IMR-90 (cell line): ENCODE results near the gene SECISBP2.
"Not testable (repeated sequence)": the region's sequence is repeated elsewhere in the genome, so short reads cannot be mapped to it uniquely, and the experiment has no call there.

Experiments
- BHLHE40 ChIP-seq: fragments of 150-350 bp; IDR thresholded peaks from 2 replicates; pipeline ENCODE4 v1.6.1; 2016; ENCODE audit warnings: mild to moderate bottlenecking, low read depth, low read length
- CEBPB ChIP-seq: IDR thresholded peaks from 2 replicates; pipeline ENCODE4 v1.6.1; 2012; ENCODE audit warnings: low read depth, low read length, improper control_type of control experiment
- CTCF ChIP-seq: conservative IDR thresholded peaks from 2 replicates; pipeline ENCODE4 v1.5.1; 2012; ENCODE audit warnings: mild to moderate bottlenecking, low read depth, low read length, improper control_type of control experiment
- FOS ChIP-seq: fragments of 150-350 bp; IDR thresholded peaks from 2 replicates; pipeline ENCODE4 v1.6.1; 2016; ENCODE audit warnings: low read depth, low read length
- MAFK ChIP-seq: IDR thresholded peaks from 2 replicates; pipeline ENCODE4 v1.6.1; 2012; ENCODE audit warnings: low read depth, low read length, improper control_type of control experiment
- MAZ ChIP-seq: IDR thresholded peaks from 2 replicates; pipeline ENCODE4 v1.6.1; 2012; ENCODE audit warnings: low read depth, mild to moderate bottlenecking, low read length, improper control_type of control experiment, moderate library complexity, borderline replicate concordance
- MXI1 ChIP-seq: IDR thresholded peaks from 2 replicates; pipeline ENCODE4 v1.6.1; 2012; ENCODE audit warnings: low read depth, mild to moderate bottlenecking, low read length, moderate library complexity, borderline replicate concordance
- NFE2L2 ChIP-seq: fragments of 150-350 bp; IDR thresholded peaks from 2 replicates; pipeline ENCODE4 v1.6.1; 2016; ENCODE audit warnings: low read depth, mild to moderate bottlenecking, low read length
- POLR2A ChIP-seq: IDR thresholded peaks from 2 replicates; pipeline ENCODE4 v1.6.1; 2012; ENCODE audit warnings: mild to moderate bottlenecking, low read depth, low read length
- RCOR1 ChIP-seq: IDR thresholded peaks from 2 replicates; pipeline ENCODE4 v1.6.1; 2012; ENCODE audit warnings: mild to moderate bottlenecking, low read length, improper control_type of control experiment; ENCODE audit not compliant: insufficient replicate concordance
- RFX5 ChIP-seq: IDR thresholded peaks from 2 replicates; pipeline ENCODE4 v1.8.0; 2012; ENCODE audit warnings: low read depth, mild to moderate bottlenecking, low read length, moderate library complexity
- SMC3 ChIP-seq: fragments of 150-350 bp; IDR thresholded peaks from 2 replicates; pipeline ENCODE4 v1.6.1; 2016; ENCODE audit warnings: low read depth, mild to moderate bottlenecking, antibody characterized with exemption, low read length, moderate library complexity
- USF2 ChIP-seq: fragments of 150-350 bp; IDR thresholded peaks from 2 replicates; pipeline ENCODE4 v1.6.1; 2017; ENCODE audit warnings: mild to moderate bottlenecking, antibody characterized with exemption, low read length, low read depth

GRCh38 chr9:89343812-89344211, 25.5 kb downstream of the SECISBP2 start:
- not testable (repeated sequence) for TF ChIP-seq CTCF, SMC3, RCOR1, MXI1, POLR2A, MAFK, BHLHE40, FOS, USF2, CEBPB, RFX5, NFE2L2, MAZ
